Measurements from ENCODE around the gene FAF2. TPM values are rescaled to one million over a fixed set of nuclear protein-coding genes. Genes with fewer than 3 reads are reported as not detected.
A peak's percentile ranks its signal among the peaks of the same experiment; 100 is the strongest.

FAF2 gene
- total RNA-seq, 2 experiments from 2014 or later = 27.5 to 30.1 TPM

DNA sequence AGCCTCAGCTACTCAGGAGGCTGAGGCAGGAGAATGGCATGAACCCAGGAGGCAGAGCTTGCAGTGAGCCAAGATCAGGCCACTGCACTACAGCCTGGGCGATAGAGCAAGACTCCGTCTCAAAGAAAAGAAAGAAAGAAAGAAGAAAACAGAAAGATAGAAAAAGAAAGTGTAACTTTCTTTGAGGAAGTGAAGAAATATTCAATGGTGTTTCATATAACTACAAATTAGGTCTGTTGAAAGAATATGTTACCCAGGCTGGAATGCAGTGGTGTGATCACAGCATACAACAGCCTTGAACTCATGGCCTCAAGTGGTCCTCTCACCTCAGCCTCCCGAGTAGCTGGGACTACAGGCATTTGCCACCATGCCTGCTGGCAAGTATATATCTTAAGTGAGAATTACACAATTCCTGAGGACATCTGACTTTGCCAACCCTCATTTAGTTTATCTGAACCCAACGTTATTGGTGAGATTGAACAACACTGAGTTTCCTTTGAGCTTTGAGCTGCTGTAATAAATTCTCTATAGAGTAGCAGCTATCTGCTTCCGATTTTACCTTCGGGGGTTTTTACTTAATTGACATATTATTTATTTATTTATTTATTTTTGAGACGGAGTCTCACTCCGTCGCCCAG, 2.0 kb upstream of the FAF2 start:
- Histone ChIP-seq H3K9me3 (ENCODE audit: control insufficient read depth in 1 of 2, insufficient read depth in 1 of 2, low read length in 2 of 2) (no peaks in the 10 kb centered on the region), H3K27me3 (ENCODE audit: control insufficient read depth in 1 of 2, insufficient read depth in 2 of 2, low read length in 2 of 2) (no peaks in the 10 kb centered on the region), H3K4me1 (ENCODE audit: insufficient read depth, low read length) (peaks cover 28% of the 10 kb centered on the region), H3K4me3 (ENCODE audit: low read length) (no peak overlapping the region), H3K27ac (ENCODE audit: low read depth in 1 of 2, low read length in 2 of 2) (no peak overlapping the region), H3K36me3 (ENCODE audit: insufficient read depth, low read length) (no peaks in the 10 kb centered on the region)
- no peak for ATAC-seq (ENCODE audit: poor library complexity)
- H3K4me3 Mint-ChIP-seq = peak overlapping the region; percentile 83
- no peaks in the 10 kb centered on the region for H3K9me3 Mint-ChIP-seq
- peaks cover 29% of the 10 kb centered on the region for H3K36me3 Mint-ChIP-seq (ENCODE audit: low read depth)
- peaks cover 39% of the 10 kb centered on the region for H3K4me1 Mint-ChIP-seq (ENCODE audit: low read depth)
- DNase-seq = no peak
- POLR2A ChIA-PET = interaction anchor here (3.4 kb wide), 2 partner anchors 29 to 89 kb away, joined by 21 to 126 read pairs; partner anchors contain the start of genes CLTB and RNF44
- CTCF ChIA-PET = interaction anchor here (3.2 kb wide), 1 partner anchor 30 kb away, joined by 29 read pairs; the partner anchor contains the start of gene CLTB
- intact Hi-C loops (cut with DNase I, micrococcal nuclease) = loop anchor here in 1 of 2 experiments (5.0 kb wide), 1 partner anchor 201 kb away; the partner anchor contains the start of gene TSPAN17
- H3K27ac Mint-ChIP-seq = no peak overlapping the region
- TF ChIP-seq, protein P1, sequence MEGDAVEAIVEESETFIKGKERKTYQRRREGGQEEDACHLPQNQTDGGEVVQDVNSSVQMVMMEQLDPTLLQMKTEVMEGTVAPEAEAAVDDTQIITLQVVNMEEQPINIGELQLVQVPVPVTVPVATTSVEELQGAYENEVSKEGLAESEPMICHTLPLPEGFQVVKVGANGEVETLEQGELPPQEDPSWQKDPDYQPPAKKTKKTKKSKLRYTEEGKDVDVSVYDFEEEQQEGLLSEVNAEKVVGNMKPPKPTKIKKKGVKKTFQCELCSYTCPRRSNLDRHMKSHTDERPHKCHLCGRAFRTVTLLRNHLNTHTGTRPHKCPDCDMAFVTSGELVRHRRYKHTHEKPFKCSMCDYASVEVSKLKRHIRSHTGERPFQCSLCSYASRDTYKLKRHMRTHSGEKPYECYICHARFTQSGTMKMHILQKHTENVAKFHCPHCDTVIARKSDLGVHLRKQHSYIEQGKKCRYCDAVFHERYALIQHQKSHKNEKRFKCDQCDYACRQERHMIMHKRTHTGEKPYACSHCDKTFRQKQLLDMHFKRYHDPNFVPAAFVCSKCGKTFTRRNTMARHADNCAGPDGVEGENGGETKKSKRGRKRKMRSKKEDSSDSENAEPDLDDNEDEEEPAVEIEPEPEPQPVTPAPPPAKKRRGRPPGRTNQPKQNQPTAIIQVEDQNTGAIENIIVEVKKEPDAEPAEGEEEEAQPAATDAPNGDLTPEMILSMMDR (IDR thresholded peaks at IDR 0.05) = no peak
- no peaks in the 10 kb centered on the region for H3K27me3 Mint-ChIP-seq

DNA sequence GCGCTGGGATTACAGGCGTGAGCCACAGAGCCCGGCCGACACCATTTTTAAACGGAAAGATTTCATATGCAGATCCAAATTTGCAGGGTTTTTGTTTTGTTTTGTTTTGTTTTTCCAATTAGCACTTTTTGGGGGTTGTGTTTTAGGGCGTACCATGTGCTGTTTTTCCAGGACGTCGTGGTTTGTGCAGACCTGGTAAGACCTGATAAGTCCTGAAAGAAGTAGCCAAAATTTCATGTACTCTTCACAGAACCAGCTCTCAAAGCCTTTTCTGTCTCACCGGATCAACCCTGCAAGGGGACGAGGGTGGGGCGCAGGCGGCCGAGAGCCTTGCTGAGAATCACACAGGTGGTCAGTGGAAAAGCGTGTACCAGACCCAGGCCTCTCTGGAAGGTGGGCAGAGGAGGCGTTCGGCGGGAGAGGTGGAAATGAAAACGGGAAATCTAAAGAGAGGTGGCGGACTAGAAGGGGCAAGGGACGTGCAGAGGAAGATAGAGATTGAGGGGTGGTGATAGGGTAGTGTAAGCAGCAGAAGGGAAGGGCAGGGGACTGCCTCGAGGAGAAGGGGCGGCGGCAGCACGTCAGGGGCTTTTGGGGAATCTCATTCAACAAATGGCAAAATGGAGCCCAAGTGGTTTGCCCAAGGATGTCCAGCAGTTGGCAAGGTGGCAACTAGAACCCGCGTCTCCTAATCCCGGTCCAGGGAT, 1.1 kb upstream of the FAF2 start:
- ChIA-PET POLR2A (interaction anchor here (0.8 to 3.4 kb wide), 19 partner anchors 8 to 1757 kb away, joined by 3 to 126 read pairs (median 4); partner anchors contain the start of genes CLTB, HIGD2A, HNRNPAB and KIAA1191), CTCF (interaction anchor here (0.6 to 3.2 kb wide), 23 partner anchors 8 to 793 kb away, joined by 3 to 42 read pairs (median 4); partner anchors contain the start of genes CLTB, HIGD2A, KIAA1191 and NOP16)
- Mint-ChIP-seq H3K36me3 (ENCODE audit: low read depth) (peaks cover 29% of the 10 kb centered on the region), H3K9me3 (no peaks in the 10 kb centered on the region), H3K4me3 (peak overlapping the region; percentile 99), H3K27me3 (no peaks in the 10 kb centered on the region), H3K4me1 (ENCODE audit: low read depth) (peaks cover 39% of the 10 kb centered on the region), H3K27ac (peak overlapping the region; percentile 99)
- intact Hi-C loops (cut with DNase I, micrococcal nuclease) = loop anchor here in 1 of 2 experiments (1.0 to 5.0 kb wide), 3 partner anchors 31 to 200 kb away; partner anchors contain the start of genes CLTB and TSPAN17
- Histone ChIP-seq H3K4me3 (ENCODE audit: low read length) (peak overlapping the region; percentile 96), H3K9me3 (ENCODE audit: control insufficient read depth in 1 of 2, insufficient read depth in 1 of 2, low read length in 2 of 2) (no peaks in the 10 kb centered on the region), H3K4me1 (ENCODE audit: insufficient read depth, low read length) (peaks cover 30% of the 10 kb centered on the region), H3K27ac (ENCODE audit: low read depth in 1 of 2, low read length in 2 of 2) (peak overlapping the region; percentile 81 to 96), H3K36me3 (ENCODE audit: insufficient read depth, low read length) (no peaks in the 10 kb centered on the region), H3K27me3 (ENCODE audit: control insufficient read depth in 1 of 2, insufficient read depth in 2 of 2, low read length in 2 of 2) (no peaks in the 10 kb centered on the region)
- ATAC-seq (ENCODE audit: poor library complexity) (no peak), DNase-seq (peak in 1 of 14 experiments; percentile 3)
- TF ChIP-seq, protein P1 (IDR thresholded peaks at IDR 0.05) = no peak

DNA sequence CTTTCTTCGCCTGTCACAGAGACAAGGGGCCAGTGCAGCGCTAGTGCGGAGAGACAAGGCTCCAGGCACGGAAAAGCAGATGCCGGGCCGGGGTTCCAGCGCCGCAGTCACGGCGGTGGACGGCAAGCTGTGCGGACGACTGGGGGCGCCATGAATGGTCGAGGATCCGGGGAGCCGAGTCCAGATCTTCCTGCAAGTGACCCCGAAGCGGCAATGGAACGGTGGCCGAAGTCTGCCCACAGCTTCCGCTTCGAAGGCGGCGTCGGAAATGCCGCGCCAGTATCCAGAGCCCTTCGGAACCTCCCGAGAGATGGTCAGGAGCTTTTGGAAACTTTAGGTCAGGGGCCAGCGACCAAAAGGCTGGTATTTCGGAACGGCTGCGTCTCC, 601 bp upstream of the FAF2 start:
- DNase-seq = peak in 5 of 14 experiments; percentile 4 to 41 (median 16)
- ChIA-PET CTCF (interaction anchor here (0.6 to 3.2 kb wide), 24 partner anchors 8 to 794 kb away, joined by 3 to 42 read pairs (median 4); partner anchors contain the start of genes CLTB, HIGD2A, KIAA1191 and NOP16), POLR2A (interaction anchor here (0.7 to 3.4 kb wide), 21 partner anchors 8 to 1757 kb away, joined by 3 to 126 read pairs (median 4); partner anchors contain the start of genes CLTB, HIGD2A, HNRNPAB and KIAA1191)
- H3K27ac Mint-ChIP-seq = peak overlapping the region; percentile 99
- H3K4me1 Mint-ChIP-seq (ENCODE audit: low read depth) = peaks cover 44% of the 10 kb centered on the region
- Histone ChIP-seq H3K27ac (ENCODE audit: low read depth in 1 of 2, low read length in 2 of 2) (peak overlapping the region; percentile 81 to 96), H3K27me3 (ENCODE audit: control insufficient read depth in 1 of 2, insufficient read depth in 2 of 2, low read length in 2 of 2) (no peaks in the 10 kb centered on the region), H3K4me3 (ENCODE audit: low read length) (peak overlapping the region; percentile 96), H3K4me1 (ENCODE audit: insufficient read depth, low read length) (peaks cover 30% of the 10 kb centered on the region), H3K9me3 (ENCODE audit: control insufficient read depth in 1 of 2, insufficient read depth in 1 of 2, low read length in 2 of 2) (no peaks in the 10 kb centered on the region), H3K36me3 (ENCODE audit: insufficient read depth, low read length) (peaks cover 4% of the 10 kb centered on the region)
- peaks cover 34% of the 10 kb centered on the region for H3K36me3 Mint-ChIP-seq (ENCODE audit: low read depth)
- TF ChIP-seq, protein P1 (IDR thresholded peaks at IDR 0.05) = no peak
- intact Hi-C loops (cut with DNase I, micrococcal nuclease) = loop anchor here in 1 of 2 experiments (1.0 to 5.0 kb wide), 3 partner anchors 31 to 200 kb away; partner anchors contain the start of genes CLTB and TSPAN17
- no peaks in the 10 kb centered on the region for H3K9me3 Mint-ChIP-seq
- H3K4me3 Mint-ChIP-seq = peak overlapping the region; percentile 99
- no peak for ATAC-seq (ENCODE audit: poor library complexity)
- no peaks in the 10 kb centered on the region for H3K27me3 Mint-ChIP-seq
